Testis (tissue), 3 donors: Measurements from ENCODE around the gene CST6. TPM values are rescaled to one million over a fixed set of nuclear protein-coding genes. Genes with fewer than 3 reads are reported as not detected.
A peak's percentile ranks its signal among the peaks of the same experiment; 100 is the strongest.

ENCODE experiments used
- DNase-seq: peaks from one replicate; pipeline ENCODE4 v3.0.0-alpha.2; 2019
- H3K27ac ChIP-seq, 2 donors: fragments of 200-600 bp; sonication (generic); one replicate each; pipeline ENCODE4 v1.5.1; 2019
- H3K27me3 ChIP-seq: fragments of 200-600 bp; sonication (generic); one replicate; pipeline ENCODE4 v1.5.1; 2019
- H3K36me3 ChIP-seq: fragments of 200-600 bp; sonication (generic); one replicate; pipeline ENCODE4 v1.5.1; 2017; ENCODE audit warnings: low read depth; ENCODE audit errors: missing control alignments
- H3K4me1 ChIP-seq: fragments of 200-600 bp; sonication (generic); one replicate; pipeline ENCODE4 v1.5.1; 2019
- H3K4me3 ChIP-seq, 2 donors: fragments of 200-600 bp; sonication (generic); one replicate each; pipeline ENCODE4 v1.5.1; 2017 to 2019
- H3K9me3 ChIP-seq: fragments of 200-600 bp; sonication (generic); one replicate; pipeline ENCODE4 v1.5.1; 2017
- CTCF ChIP-seq, 3 experiments: fragments of 450-650 bp in 2 of 3; fragments of 200-600 bp in 1 of 3; sonication (generic) in 1 of 3; IDR thresholded peaks; one replicate each; pipeline ENCODE4 v1.5.1; 2016 to 2019; ENCODE audit warnings: antibody characterized with exemption in 3 of 3, mild to moderate bottlenecking in 2 of 3, moderate library complexity in 1 of 3
- POLR2A ChIP-seq: fragments of 450-650 bp; IDR thresholded peaks from one replicate; pipeline ENCODE4 v1.6.1; 2017; ENCODE audit warnings: antibody characterized with exemption, mild to moderate bottlenecking, moderate library complexity
- WGBS, 2 donors: methylation state at CpG; one replicate each; pipeline ENCODE4 v1.1.5; 2018; 5-methylcytosine and 5-hydroxymethylcytosine counted together
- intact Hi-C: fragments of 100-400 bp; cut with DNase I; formaldehyde crosslinking; loops from one replicate; pipeline ENCODE4 v1.15.1; 2023; ENCODE audit warnings: low total_unique reads
- polyA plus RNA-seq: library from polyadenylated mRNA; stranded (reverse); fragments of 350-450 nt; fragmentation: Illumina TruSeq; extraction: RNeasy Lipid Tissue Mini Kit (QIAGEN cat#74804); gene quantifications from one replicate; pipeline ENCODE4 v1.2.3, GENCODE V29; 2014; ENCODE audit warnings: low read depth, low replicate concordance; ENCODE audit not compliant: insufficient read depth
- total RNA-seq, 2 donors: library from RNA; depleted of rRNA; stranded (reverse); fragments of >200 nt; gene quantifications; one replicate each; pipeline ENCODE4 v1.2.3, GENCODE V29; 2016

The CST6 gene
- total and polyA plus RNA-seq, 3 donors from 2014 or later = 3.0 to 11.9 (median 6.6) TPM

- peak; percentile 99 for DNase-seq
- no peaks in the 10 kb centered on the region for H3K9me3 ChIP-seq
- no peaks in the 10 kb centered on the region for H3K36me3 ChIP-seq
- 0 to 1% methylated on average over 25 to 62 of the region's 84 CpGs for WGBS, 2 donors
- no peaks in the 10 kb centered on the region for H3K27me3 ChIP-seq
- H3K4me1 ChIP-seq = peaks cover 37% of the 10 kb centered on the region
- peak within 1 kb of the TSS; percentile 79 to 96 for H3K4me3 ChIP-seq
- peak within 1 kb of the TSS; percentile 80 to 85 for H3K27ac ChIP-seq
- intact Hi-C loops = no loop called here
- peak; percentile 41 for TF ChIP-seq POLR2A
- no peak for TF ChIP-seq CTCF (IDR thresholded peaks at IDR 0.05)
Observed at GRCh38 chr11:66051766-66052663, 40.2 kb downstream of the CST6 start, which contains the start of gene SF3B2. SF3B2 (plus strand) TSS chr11:66052364; CDS start chr11:66052385, 21 bp downstream.

- TF ChIP-seq CTCF (IDR thresholded peaks at IDR 0.05) (no peak), POLR2A (no peak)
- intact Hi-C loops = no loop called here
- no peaks in the 10 kb centered on the region for H3K9me3 ChIP-seq
- peak overlapping the region; percentile 79 to 96 for H3K4me3 ChIP-seq
- H3K36me3 ChIP-seq = no peaks in the 10 kb centered on the region
- 0 to 1% methylated on average over 17 of the region's 17 CpGs for WGBS, 2 donors
- H3K4me1 ChIP-seq = peaks cover 37% of the 10 kb centered on the region
- no peaks in the 10 kb centered on the region for H3K27me3 ChIP-seq
- DNase-seq = no peak
- peak overlapping the region; percentile 80 to 85 for H3K27ac ChIP-seq
Observed at GRCh38 chr11:66052664-66052982, 40.8 kb downstream of the CST6 start.

GRCh38 chr11:66055021-66055420 is 43.2 kb downstream of the CST6 start:
- no peak for DNase-seq
- peaks cover 31% of the 10 kb centered on the region for H3K4me1 ChIP-seq
- H3K27me3 ChIP-seq = no peaks in the 10 kb centered on the region
- H3K4me3 ChIP-seq = no peak overlapping the region
- intact Hi-C loops = no loop called here
- TF ChIP-seq POLR2A = no peak
- no peak for TF ChIP-seq CTCF (IDR thresholded peaks at IDR 0.05)
- 85 to 88% methylated on average over 7 of the region's 7 CpGs for WGBS, 2 donors
- no peaks in the 10 kb centered on the region for H3K9me3 ChIP-seq
- H3K36me3 ChIP-seq = no peaks in the 10 kb centered on the region
- no peak overlapping the region for H3K27ac ChIP-seq

- intact Hi-C loops = no loop called here
- Histone ChIP-seq H3K27me3 (no peaks in the 10 kb centered on the region), H3K4me1 (peaks cover 21% of the 10 kb centered on the region), H3K36me3 (no peaks in the 10 kb centered on the region), H3K27ac (no peak overlapping the region), H3K4me3 (no peak overlapping the region), H3K9me3 (no peaks in the 10 kb centered on the region)
- 54 to 60% methylated on average over 6 to 7 of the region's 7 CpGs for WGBS, 2 donors
- TF ChIP-seq POLR2A (no peak), CTCF (IDR thresholded peaks at IDR 0.05) (no peak)
- peak; percentile 39 for DNase-seq
Observed at GRCh38 chr11:66056501-66056900, 44.7 kb downstream of the CST6 start.
